GM21737 (cell line): ENCODE measurements around the gene C1orf115.
"Not testable (repeated sequence)": the region's sequence is repeated elsewhere in the genome, so short reads cannot be mapped to it uniquely, and the experiment has no call there.

ENCODE experiments used
- ATAC-seq: cut with Tn5 transposase; IDR thresholded peaks from one replicate; pipeline ENCODE4 v1.9.1; 2021; ENCODE audit warnings: mild to moderate bottlenecking, moderate library complexity; ENCODE audit not compliant: unreplicated experiment

C1orf115 gene

GRCh38 chr1:220717800-220718640 lies 27.9 kb downstream of the C1orf115 start:
- ATAC-seq = peak; percentile 64

- not testable (repeated sequence) for ATAC-seq
These were observed 31.1 kb downstream of the C1orf115 start for GRCh38 chr1:220721266-220721665.

GRCh38 chr1:220726634-220727033 lies 36.5 kb downstream of the C1orf115 start:
- no peak for ATAC-seq

DNA sequence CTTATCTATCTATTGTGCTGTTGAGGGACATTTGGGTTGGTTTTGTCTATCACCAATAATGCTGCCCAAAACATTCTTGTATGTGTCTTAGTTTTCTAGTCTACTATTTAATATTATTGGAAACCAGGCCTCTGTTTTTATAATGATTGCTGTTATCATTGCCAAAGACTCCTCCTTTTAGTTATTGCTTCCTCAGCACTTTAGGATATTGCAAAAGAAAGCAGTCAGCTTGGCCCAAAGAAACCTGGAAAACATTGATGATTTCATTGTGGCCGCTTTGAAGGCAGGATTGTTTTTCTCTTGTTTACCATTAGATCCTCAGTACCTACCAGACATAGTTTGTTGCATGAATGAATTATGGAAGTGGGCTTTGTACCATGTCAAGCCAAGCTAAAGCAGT lies 37.4 kb downstream of the C1orf115 start:
- no peak for ATAC-seq

DNA sequence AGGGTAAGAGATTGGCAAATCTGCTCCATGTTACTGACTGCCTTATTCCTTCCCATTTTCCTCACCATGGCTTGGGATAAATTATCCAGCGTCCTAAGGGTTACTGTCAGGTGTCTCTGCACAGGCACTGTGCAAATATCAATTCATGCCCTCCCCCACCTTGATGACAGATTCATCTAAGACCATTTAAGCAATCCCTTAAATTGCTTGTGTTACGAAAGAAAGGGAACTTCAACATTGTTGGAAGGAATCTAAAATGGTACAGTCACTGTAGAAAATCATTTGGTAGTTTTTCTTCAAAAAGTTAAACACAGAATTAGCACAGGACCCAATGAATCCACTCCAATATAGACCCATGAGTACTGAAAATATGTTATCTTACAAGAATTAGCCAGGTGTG lies 40.3 kb downstream of the C1orf115 start:
- ATAC-seq = no peak

- ATAC-seq = no peak
These were observed 42.0 kb downstream of the C1orf115 start for GRCh38 chr1:220732137-220732536.

DNA sequence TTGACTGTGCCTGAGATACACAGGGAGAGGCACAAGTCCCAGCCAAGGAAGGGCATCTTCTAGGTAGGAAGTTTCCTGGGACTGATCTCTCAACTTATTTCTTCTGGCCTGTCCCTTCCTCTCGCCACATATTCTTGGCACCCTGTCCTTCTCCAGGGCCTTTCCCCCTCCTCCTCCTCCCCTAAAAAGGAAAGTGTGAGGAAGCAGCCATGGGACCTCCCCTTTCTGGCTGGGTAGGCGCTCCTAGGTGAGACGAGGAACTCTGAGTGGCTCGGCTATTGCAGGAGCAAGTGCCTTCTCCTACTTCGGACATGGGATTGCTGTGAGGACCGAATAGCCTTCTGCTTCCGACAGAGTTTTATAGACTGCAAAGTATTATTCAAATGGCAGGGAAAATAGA lies 42.5 kb downstream of the C1orf115 start:
- ATAC-seq = peak; percentile 23

GRCh38 chr1:220733086-220733601 lies 43.0 kb downstream of the C1orf115 start:
- peak; percentile 84 for ATAC-seq

- ATAC-seq = no peak
These were observed 44.6 kb downstream of the C1orf115 start for GRCh38 chr1:220734571-220735326.

DNA sequence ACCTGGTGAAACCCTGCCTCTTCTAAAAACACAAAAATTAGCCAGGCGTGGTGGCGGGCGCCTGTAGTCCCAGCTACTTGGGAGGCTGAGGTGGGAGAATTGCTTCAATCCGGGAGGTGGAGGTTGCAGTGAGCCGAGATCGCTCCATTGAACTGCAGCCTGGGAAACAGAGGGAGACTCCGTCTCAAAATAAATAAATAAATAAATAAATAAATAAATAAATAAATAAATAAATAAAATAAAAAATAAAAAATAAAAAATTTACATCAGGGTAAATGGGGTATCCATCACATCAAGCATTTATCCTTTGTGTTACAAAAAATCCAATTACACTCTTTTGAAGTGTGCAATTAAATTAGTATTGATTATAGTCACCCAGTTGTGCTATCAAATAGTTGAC lies 46.1 kb downstream of the C1orf115 start:
- not testable (repeated sequence) for ATAC-seq

DNA sequence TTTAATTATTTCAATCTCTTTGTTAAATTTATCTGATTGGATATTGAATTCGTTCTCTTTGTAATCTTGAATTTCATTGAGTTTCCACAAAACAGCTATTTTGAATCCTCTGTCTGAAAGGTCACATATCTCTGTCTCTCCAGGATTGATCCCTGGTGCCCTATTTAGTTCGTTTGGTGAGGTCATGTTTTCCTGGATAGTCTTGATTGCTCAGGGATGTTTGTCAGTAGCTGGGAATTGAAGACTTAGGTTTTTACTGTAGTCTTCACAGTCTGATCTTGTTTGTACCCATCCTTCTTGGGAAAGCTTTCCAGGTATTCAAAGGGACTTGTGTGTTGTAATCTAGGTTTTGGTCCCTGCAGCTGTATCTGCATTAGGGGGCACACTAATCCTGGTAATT lies 51.2 kb downstream of the C1orf115 start:
- ATAC-seq = no peak

DNA sequence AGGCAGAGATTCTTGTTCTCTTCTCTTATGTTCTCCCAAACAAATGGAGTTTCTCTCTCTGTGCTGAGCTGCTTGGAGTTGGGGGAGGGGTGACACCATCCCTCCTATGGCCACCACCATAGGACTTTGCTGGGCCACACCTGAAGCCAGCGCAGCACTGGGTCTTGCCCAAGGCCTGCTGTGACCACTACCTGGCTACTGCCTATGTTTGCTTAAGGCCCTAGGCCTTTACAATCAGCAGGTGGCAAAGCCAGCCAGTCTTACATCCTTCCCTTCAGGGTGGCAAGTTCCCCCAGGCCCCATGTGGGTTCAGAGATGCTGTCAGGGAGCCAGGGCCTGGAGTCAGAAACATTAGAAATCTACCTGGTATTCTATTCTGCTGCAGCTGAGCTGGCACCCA lies 51.7 kb downstream of the C1orf115 start:
- ATAC-seq = no peak

DNA sequence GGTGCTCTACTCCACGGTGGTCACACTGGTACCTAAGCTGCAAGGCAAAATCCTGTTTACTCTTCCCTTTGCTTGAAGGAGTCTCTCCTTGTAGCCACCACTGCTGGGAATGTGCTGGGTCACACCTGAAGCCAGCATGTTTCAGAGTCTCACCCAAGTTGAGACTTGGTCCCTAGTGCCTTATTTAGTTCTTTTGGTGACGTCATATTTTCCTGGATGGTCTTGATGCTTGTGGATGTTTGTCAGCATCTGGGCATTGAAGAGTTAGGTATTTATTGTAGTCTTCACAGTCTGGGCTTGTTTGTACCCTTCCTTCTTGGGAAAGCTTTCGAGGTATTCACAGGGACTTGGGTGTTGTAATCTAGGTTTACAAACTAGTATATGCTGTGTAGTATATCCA lies 52.4 kb downstream of the C1orf115 start:
- ATAC-seq = no peak

DNA sequence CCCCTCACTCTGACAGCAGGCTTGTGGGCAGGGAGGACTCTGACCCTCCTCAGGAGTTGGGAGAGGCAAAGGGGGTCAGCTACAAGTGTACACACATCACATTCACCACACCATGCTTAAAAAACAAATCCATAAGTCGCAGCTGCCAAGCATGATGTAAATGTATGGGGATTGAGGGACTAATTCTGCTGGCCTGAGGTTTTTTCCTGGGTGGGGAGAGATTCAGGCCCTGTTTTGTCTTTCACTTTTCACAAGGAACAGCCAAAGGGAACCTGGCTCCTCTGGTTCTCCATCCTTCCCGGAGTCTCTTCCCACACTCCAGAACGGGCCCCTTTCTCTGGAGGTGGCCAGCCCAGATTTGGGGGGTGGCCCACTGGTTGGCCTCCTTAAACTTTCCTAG lies 56.7 kb downstream of the C1orf115 start:
- ATAC-seq = no peak

DNA sequence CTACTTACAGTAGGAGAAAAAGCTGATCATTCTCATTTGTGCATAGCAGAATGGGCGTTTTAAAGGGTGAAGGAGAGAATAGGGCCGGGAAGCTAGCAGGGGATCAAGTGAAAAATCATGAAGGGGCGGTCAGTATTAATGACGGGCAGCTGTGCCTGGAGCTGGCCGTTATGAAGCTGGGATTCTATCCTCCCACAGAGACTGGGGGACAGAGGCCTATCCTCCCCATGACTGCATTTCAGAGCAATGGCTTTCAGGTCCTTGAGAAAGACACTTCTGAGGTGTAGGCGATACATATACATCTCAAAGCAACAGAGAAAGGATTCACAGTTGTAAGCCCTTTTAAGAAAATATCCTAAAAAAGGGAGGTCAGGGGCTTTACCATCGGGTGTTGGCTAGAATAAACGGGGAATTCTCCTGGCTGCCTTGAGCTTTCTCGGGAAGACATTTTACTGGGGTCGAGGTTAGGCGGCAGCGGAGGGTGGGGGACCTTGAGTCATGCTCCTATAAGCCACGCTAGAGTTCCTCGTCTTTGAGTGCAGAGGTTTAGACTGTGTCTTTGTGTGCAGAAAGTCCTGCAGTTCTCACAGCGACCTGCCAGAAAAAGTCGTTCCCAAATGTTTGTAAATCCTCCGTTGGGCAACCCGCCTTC lies 57.4 kb downstream of the C1orf115 start:
- peak; percentile 7 for ATAC-seq

DNA sequence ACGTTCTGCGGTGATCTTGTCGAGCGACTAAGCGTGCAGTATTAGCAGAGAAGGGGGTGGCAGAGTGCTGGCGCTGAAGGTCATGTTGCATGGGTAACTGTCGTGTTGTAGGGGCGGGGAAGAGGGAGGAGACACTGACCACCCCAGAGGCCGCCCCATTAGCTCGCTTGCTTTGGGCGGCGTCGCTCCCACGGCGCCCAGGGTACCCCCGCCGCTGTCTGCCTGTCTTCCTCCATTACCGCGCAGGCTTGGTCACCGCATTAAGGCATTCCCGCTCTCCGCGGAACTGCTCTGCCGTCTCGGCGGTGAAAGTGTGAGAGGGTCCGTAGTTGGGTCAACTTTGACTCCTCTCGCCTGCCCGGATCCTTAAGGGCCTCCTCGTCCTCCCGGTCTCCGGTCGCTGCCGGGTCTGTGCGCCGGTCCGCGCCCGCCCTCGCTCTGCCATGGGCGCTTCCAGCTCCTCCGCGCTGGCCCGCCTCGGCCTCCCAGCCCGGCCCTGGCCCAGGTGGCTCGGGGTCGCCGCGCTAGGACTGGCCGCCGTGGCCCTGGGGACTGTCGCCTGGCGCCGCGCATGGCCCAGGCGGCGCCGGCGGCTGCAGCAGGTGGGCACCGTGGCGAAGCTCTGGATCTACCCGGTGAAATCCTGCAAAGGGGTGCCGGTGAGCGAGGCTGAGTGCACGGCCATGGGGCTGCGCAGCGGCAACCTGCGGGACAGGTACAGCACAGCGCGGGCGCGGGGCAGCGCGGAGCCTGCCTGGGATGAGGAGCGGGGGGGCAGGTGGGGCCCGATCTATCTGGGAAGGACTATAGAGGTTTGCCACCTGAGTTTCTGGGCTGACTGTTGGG lies 58.1 kb downstream of the C1orf115 start, which contains the start of gene MTARC2:
MTARC2 (plus strand) TSS at position 234 of the 846 bp plus-strand sequence; CDS start at position 444, 210 bp downstream.
- ATAC-seq = peak; percentile 89
